Loucy (cell line): Measurements from ENCODE around the gene CACNA1H.

ENCODE experiments used
- H2AFZ ChIP-seq: fragments of 200-600 bp; sonication (generic); 2 replicates; pipeline ENCODE4 v1.6.0; 2016; ENCODE audit warnings: antibody characterized with exemption, mild to moderate bottlenecking, low read length, moderate library complexity
- H3F3A ChIP-seq: fragments of 200-600 bp; 2 replicates; pipeline ENCODE4 v1.6.0; 2016; ENCODE audit warnings: antibody characterized with exemption, low read depth, mild to moderate bottlenecking
- H3K27me3 ChIP-seq: fragments of 200-600 bp; sonication (generic); 2 replicates; pipeline ENCODE4 v1.6.1; 2014; ENCODE audit warnings: low read length, mild to moderate bottlenecking; ENCODE audit not compliant: insufficient read depth, poor library complexity, severe bottlenecking
- H3K36me3 ChIP-seq: fragments of 200-600 bp; sonication (generic); 2 replicates; pipeline ENCODE4 v1.6.1; 2016; ENCODE audit warnings: low read length; ENCODE audit not compliant: insufficient read depth
- H3K4me1 ChIP-seq: fragments of 200-600 bp; sonication (generic); 2 replicates; pipeline ENCODE4 v1.5.1; 2014; ENCODE audit warnings: low read length, mild to moderate bottlenecking; ENCODE audit not compliant: insufficient read depth, poor library complexity, severe bottlenecking
- H3K4me2 ChIP-seq: fragments of 200-600 bp; sonication (generic); 2 replicates; pipeline ENCODE4 v1.6.0; 2014; ENCODE audit warnings: antibody characterized with exemption, low read length, low read depth, mild to moderate bottlenecking; ENCODE audit not compliant: poor library complexity, severe bottlenecking
- H3K4me3 ChIP-seq: fragments of 200-600 bp; sonication (generic); 2 replicates; pipeline ENCODE4 v1.5.1; 2014; ENCODE audit warnings: low read length, mild to moderate bottlenecking, mixed read lengths; ENCODE audit not compliant: poor library complexity, severe bottlenecking
- H3K79me2 ChIP-seq: fragments of 200-600 bp; sonication (generic); 2 replicates; pipeline ENCODE4 v1.6.1; 2014; ENCODE audit warnings: low read length; ENCODE audit not compliant: insufficient read depth
- H3K9ac ChIP-seq: fragments of 200-600 bp; sonication (generic); 2 replicates; pipeline ENCODE4 v1.6.0; 2014; ENCODE audit warnings: mild to moderate bottlenecking, low read depth, low read length, moderate library complexity; ENCODE audit not compliant: poor library complexity, severe bottlenecking
- H3K9me2 ChIP-seq: fragments of 200-600 bp; sonication (generic); replicated peaks from 2 replicates; pipeline ENCODE4 v1.6.1; 2016; ENCODE audit warnings: low read depth, low read length, mixed read lengths
- H3K9me3 ChIP-seq: fragments of 200-600 bp; sonication (generic); 2 replicates; pipeline ENCODE4 v1.6.1; 2014; ENCODE audit warnings: mild to moderate bottlenecking, antibody characterized with exemption, low read length, low read depth; ENCODE audit not compliant: insufficient read depth
- H4K20me1 ChIP-seq: fragments of 200-600 bp; sonication (generic); 2 replicates; pipeline ENCODE4 v1.6.0; 2014; ENCODE audit warnings: antibody characterized with exemption, low read length, mild to moderate bottlenecking; ENCODE audit not compliant: insufficient read depth, poor library complexity, severe bottlenecking
- CTCF ChIP-seq: fragments of 200-600 bp; sonication (generic); conservative IDR thresholded peaks from 2 replicates; pipeline ENCODE4 v1.5.1; 2014; ENCODE audit warnings: mild to moderate bottlenecking, antibody characterized with exemption, low read length
- EZH2phosphoT487 ChIP-seq: fragments of 200-600 bp; IDR thresholded peaks from 2 replicates; pipeline ENCODE4 v1.6.1; 2018; ENCODE audit warnings: antibody characterized with exemption, mild to moderate bottlenecking, moderate library complexity, borderline replicate concordance

The CACNA1H gene

GRCh38 chr16:1215574-1216295 lies 62.8 kb downstream of the CACNA1H start:
- no peak overlapping the region for H2AFZ ChIP-seq
- no peak for TF ChIP-seq CTCF
- no peaks in the 10 kb centered on the region for H3K27me3 ChIP-seq

GRCh38 chr16:1216296-1216619 lies 63.4 kb downstream of the CACNA1H start:
- no peaks in the 10 kb centered on the region for H3K9me3 ChIP-seq
- H3K9ac ChIP-seq = no peak overlapping the region
- no peaks in the 10 kb centered on the region for H3K4me1 ChIP-seq
- H3K4me2 ChIP-seq = no peak overlapping the region
- H3K27me3 ChIP-seq = no peaks in the 10 kb centered on the region
- no peaks in the 10 kb centered on the region for H3K79me2 ChIP-seq
- H3K4me3 ChIP-seq = no peak overlapping the region
- H3F3A ChIP-seq = no peaks in the 10 kb centered on the region
- H2AFZ ChIP-seq = no peak overlapping the region
- no peaks in the 10 kb centered on the region for H3K36me3 ChIP-seq
- no peaks in the 10 kb centered on the region for H4K20me1 ChIP-seq
- H3K9me2 ChIP-seq = no peaks in the 10 kb centered on the region
- TF ChIP-seq CTCF (no peak), EZH2phosphoT487 (no peak)

More at GRCh38 chr16:1215574-1216295, 62.8 kb downstream of the CACNA1H start:
- no peak overlapping the region for H3K4me2 ChIP-seq
- H3K4me3 ChIP-seq = no peak overlapping the region
- H3K36me3 ChIP-seq = no peaks in the 10 kb centered on the region
- H3K9me3 ChIP-seq = no peaks in the 10 kb centered on the region
- H3K4me1 ChIP-seq = no peaks in the 10 kb centered on the region
- no peaks in the 10 kb centered on the region for H3K79me2 ChIP-seq
- no peaks in the 10 kb centered on the region for H4K20me1 ChIP-seq
- no peaks in the 10 kb centered on the region for H3F3A ChIP-seq
- H3K9ac ChIP-seq = no peak overlapping the region
- H3K9me2 ChIP-seq = no peaks in the 10 kb centered on the region

- no peaks in the 10 kb centered on the region for H3K36me3 ChIP-seq
- TF ChIP-seq CTCF (no peak), EZH2phosphoT487 (no peak)
- H3K9me2 ChIP-seq = no peaks in the 10 kb centered on the region
- H4K20me1 ChIP-seq = no peaks in the 10 kb centered on the region
- no peaks in the 10 kb centered on the region for H3K79me2 ChIP-seq
- no peaks in the 10 kb centered on the region for H3K9me3 ChIP-seq
- H3K9ac ChIP-seq = no peak overlapping the region
- no peak overlapping the region for H3K4me3 ChIP-seq
- no peaks in the 10 kb centered on the region for H3K27me3 ChIP-seq
- no peak overlapping the region for H2AFZ ChIP-seq
- no peak overlapping the region for H3K4me2 ChIP-seq
- no peaks in the 10 kb centered on the region for H3F3A ChIP-seq
- no peaks in the 10 kb centered on the region for H3K4me1 ChIP-seq
Observed at GRCh38 chr16:1216681-1217400, 63.9 kb downstream of the CACNA1H start.
